Erythroblast (primary cell): Measurements from ENCODE around the gene TTC7B.

Experiments
- GATA1 ChIP-seq: IDR thresholded peaks from 2 replicates; pipeline ENCODE4 v1.6.1; 2011; ENCODE audit warnings: low read depth, mild to moderate bottlenecking, control low read depth, low read length, moderate library complexity
- POLR2A ChIP-seq: IDR thresholded peaks from 2 replicates; pipeline ENCODE4 v1.6.1; 2011; ENCODE audit warnings: mild to moderate bottlenecking, low read length

DNA sequence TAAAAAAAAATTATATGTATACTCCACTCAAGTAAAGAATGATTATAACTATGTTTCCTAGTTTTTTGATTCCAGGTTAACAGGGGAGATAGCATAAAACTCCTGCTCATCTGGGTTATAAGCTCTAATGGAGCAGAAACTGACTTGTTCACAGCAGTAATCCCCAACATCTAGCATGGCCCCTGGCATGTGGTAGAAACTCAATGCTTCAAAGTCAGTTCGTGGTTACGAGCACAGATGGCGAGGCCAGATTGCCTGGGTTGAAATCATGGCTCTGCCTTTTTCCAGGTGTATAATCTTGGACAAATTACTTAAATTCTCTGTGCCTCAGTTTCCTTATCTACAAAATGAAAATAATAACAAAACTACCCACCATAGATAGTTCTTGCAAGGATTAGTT, 183.8 kb downstream of the TTC7B start:
- TF ChIP-seq POLR2A = no peak
- no peak for TF ChIP-seq GATA1
